Loucy (cell line): ENCODE results near the gene WDHD1.

Experiments
- CTCF ChIP-seq: fragments of 200-600 bp; sonication (generic); conservative IDR thresholded peaks from 2 replicates; pipeline ENCODE4 v1.5.1; 2014; ENCODE audit warnings: mild to moderate bottlenecking, antibody characterized with exemption, low read length
- EZH2phosphoT487 ChIP-seq: fragments of 200-600 bp; IDR thresholded peaks from 2 replicates; pipeline ENCODE4 v1.6.1; 2018; ENCODE audit warnings: antibody characterized with exemption, mild to moderate bottlenecking, moderate library complexity, borderline replicate concordance

- TF ChIP-seq CTCF (no peak), EZH2phosphoT487 (no peak)
Measured at GRCh38 chr14:54946500-54946899, 80.4 kb downstream of the WDHD1 start.
